ENCODE measurements around the gene ZWILCH.

ZWILCH gene

GRCh38 chr15:66489179-66489791 is 15.8 kb upstream of the ZWILCH start:
- no peak overlapping the region for H3K27ac ChIP-seq
- no peak for DNase-seq (ENCODE audit: low spot score)
- POLR2A ChIA-PET (ENCODE audit: low non-redundant PET) = no interaction called here
- no peak for TF ChIP-seq CTCF (conservative IDR thresholded peaks at IDR 0.05; ENCODE audit: low read depth)
- CTCF ChIA-PET = interaction anchor here (0.6 kb wide), 1 partner anchor 84 kb away, joined by 4 read pairs; no protein-coding TSS in a partner anchor

- no peak for TF ChIP-seq CTCF (conservative IDR thresholded peaks at IDR 0.05; ENCODE audit: low read depth)
These were observed 13.3 kb upstream of the ZWILCH start for GRCh38 chr15:66491846-66492245.

GRCh38 chr15:66494262-66494661 is 10.9 kb upstream of the ZWILCH start:
- CTCF ChIA-PET = interaction anchor here (1.0 to 1.1 kb wide), 2 partner anchors 108 to 201 kb away, joined by 3 to 7 read pairs; partner anchors contain the start of genes DIS3L and MAP2K1
- POLR2A ChIA-PET (ENCODE audit: low non-redundant PET) = interaction anchor here (0.6 kb wide), 1 partner anchor 97 kb away, joined by 5 read pairs; no protein-coding TSS in a partner anchor

More at GRCh38 chr15:66491846-66492245, 13.3 kb upstream of the ZWILCH start:
- CTCF ChIA-PET = no interaction called here
- no peak overlapping the region for H3K27ac ChIP-seq
- POLR2A ChIA-PET (ENCODE audit: low non-redundant PET) = interaction anchor here (0.6 kb wide), 1 partner anchor 121 kb away, joined by 5 read pairs; no protein-coding TSS in a partner anchor
- DNase-seq (ENCODE audit: low spot score) = no peak

GRCh38 chr15:66496951-66497501 is 8.1 kb upstream of the ZWILCH start:
- CTCF ChIA-PET = interaction anchor here (0.5 to 3.3 kb wide), 10 partner anchors 10 to 635 kb away, joined by 3 to 31 read pairs (median 4); partner anchors contain the start of gene MAP2K1
- no peak for DNase-seq (ENCODE audit: low spot score)
- no peak for TF ChIP-seq CTCF (conservative IDR thresholded peaks at IDR 0.05; ENCODE audit: low read depth)
- POLR2A ChIA-PET (ENCODE audit: low non-redundant PET) = interaction anchor here (0.5 kb wide), 1 partner anchor 138 kb away, joined by 4 read pairs; no protein-coding TSS in a partner anchor
- H3K27ac ChIP-seq = peak overlapping the region; percentile 82

More at GRCh38 chr15:66494262-66494661, 10.9 kb upstream of the ZWILCH start:
- DNase-seq (ENCODE audit: low spot score) = no peak
- no peak for TF ChIP-seq CTCF (conservative IDR thresholded peaks at IDR 0.05; ENCODE audit: low read depth)
- H3K27ac ChIP-seq = no peak overlapping the region

GRCh38 chr15:66497502-66498455 is 7.3 kb upstream of the ZWILCH start, which contains the start of gene SNAPC5:
SNAPC5 (minus strand) TSS chr15:66497762; CDS start chr15:66497731, 31 bp downstream.
- CTCF ChIA-PET = interaction anchor here (0.6 to 3.3 kb wide), 14 partner anchors 13 to 636 kb away, joined by 3 to 31 read pairs (median 4); partner anchors contain the start of gene MAP2K1
- peak within 1 kb of the TSS; percentile 82 for H3K27ac ChIP-seq
- TF ChIP-seq CTCF (conservative IDR thresholded peaks at IDR 0.05; ENCODE audit: low read depth) = peak; percentile 99
- POLR2A ChIA-PET (ENCODE audit: low non-redundant PET) = interaction anchor here (0.5 kb wide), 1 partner anchor 139 kb away, joined by 4 read pairs; no protein-coding TSS in a partner anchor
- peak; percentile 90 for DNase-seq (ENCODE audit: low spot score)
